Measurements from ENCODE around the gene LAMA4. TPM values are rescaled to one million over a fixed set of nuclear protein-coding genes. Genes with fewer than 3 reads are reported as not detected.

Gene LAMA4
- total RNA-seq, 1 experiment from 2014 or later = 1.1 TPM

DNA sequence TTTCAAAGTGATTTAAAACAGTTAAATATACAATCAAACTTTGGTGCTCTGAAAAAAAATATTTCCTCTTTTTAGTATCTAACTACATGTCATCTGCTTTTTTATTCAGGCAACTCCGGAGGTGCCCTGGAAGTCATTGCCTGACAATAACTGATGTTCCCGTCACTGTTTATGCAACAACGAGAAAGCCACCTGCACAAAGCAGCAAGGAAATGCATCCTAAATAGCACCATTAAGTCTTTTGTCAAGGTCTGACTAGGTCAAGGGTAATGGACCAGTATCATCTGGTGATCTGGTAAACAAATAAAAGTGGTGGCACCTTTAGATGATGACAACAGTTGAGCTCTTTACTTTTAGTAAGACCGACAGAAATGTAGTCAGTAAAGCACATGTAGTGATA lies 153.8 kb downstream of the LAMA4 start:
- Histone ChIP-seq H2BK120ac (ENCODE audit: low read depth, low read length, poor library complexity, severe bottlenecking) (no peak overlapping the region), H3K4me2 (ENCODE audit: insufficient read depth, insufficient read length, low read length) (peak overlapping the region; percentile 26), H3K9ac (ENCODE audit: extremely low read depth, insufficient read length, low read length) (no peak overlapping the region), H3K14ac (ENCODE audit: insufficient read depth, low read length) (no peak overlapping the region), H3K18ac (ENCODE audit: insufficient read length, low read depth, low read length) (no peak overlapping the region), H4K91ac (ENCODE audit: insufficient read length, low read depth, low read length) (no peak overlapping the region), H3K27ac (ENCODE audit: insufficient read length, low read depth, low read length) (peak overlapping the region; percentile 75), H2AK5ac (ENCODE audit: insufficient read length, low read length) (no peak overlapping the region), H3K27me3 (ENCODE audit: insufficient read depth, low read length) (no peaks in the 10 kb centered on the region), H2BK12ac (ENCODE audit: insufficient read length, low read depth, low read length) (no peak overlapping the region), H3K79me2 (ENCODE audit: insufficient read depth, low read length) (no peaks in the 10 kb centered on the region), H3T11ph (ENCODE audit: low read length) (no peak overlapping the region), H3K23ac (ENCODE audit: insufficient read length, low read depth, low read length) (no peak overlapping the region), H2BK5ac (ENCODE audit: insufficient read length, low read length) (no peak overlapping the region), H3K9me3 (ENCODE audit: control insufficient read depth, low read depth, low read length) (no peaks in the 10 kb centered on the region), H2BK15ac (ENCODE audit: low read depth, low read length) (no peak overlapping the region), H3K4ac (ENCODE audit: low read depth, low read length) (no peak overlapping the region), H2AFZ (ENCODE audit: low read length) (no peak overlapping the region), H3K56ac (ENCODE audit: insufficient read length, low read depth, low read length) (no peak overlapping the region), H3K23me2 (ENCODE audit: insufficient read length, low read depth, low read length, poor library complexity, severe bottlenecking) (no peaks in the 10 kb centered on the region), H2BK20ac (ENCODE audit: low read depth, low read length, poor library complexity, severe bottlenecking) (no peak overlapping the region), H3K4me1 (ENCODE audit: insufficient read depth, low read length) (peaks cover 12% of the 10 kb centered on the region), H4K5ac (ENCODE audit: insufficient read length, low read depth, low read length) (no peak overlapping the region), H4K20me1 (ENCODE audit: control insufficient read depth, insufficient read depth, insufficient read length) (no peaks in the 10 kb centered on the region), H4K8ac (replicated peaks; ENCODE audit: insufficient read length, low read depth, low read length) (no peak overlapping the region), H3K79me1 (ENCODE audit: insufficient read depth, low read depth, low read length, poor library complexity, severe bottlenecking) (no peaks in the 10 kb centered on the region)
- Mint-ChIP-seq H3K27ac (0 out of 7 replicates have a peak overlapping the region, but pooled peaks of 1 of the 3 experiments have one; percentile 16), H3K27me3 (ENCODE audit: low read depth) (no peaks in the 10 kb centered on the region), H3K36me3 (ENCODE audit: insufficient read depth in 1 of 3, low read depth in 3 of 3) (peaks cover 0 to 6% (median 4%) of the 10 kb centered on the region in 3 experiments; a peak in 5 of 7 replicates), H3K4me1 (peaks cover 20 to 28% of the 10 kb centered on the region in 2 experiments), H3K4me3 (no peak overlapping the region; a peak in 1 of 5 replicates), H3K9me3 (peaks cover 4 to 5% of the 10 kb centered on the region in 2 experiments; a peak in 4 of 5 replicates)
- TF ChIP-seq, protein P1, sequence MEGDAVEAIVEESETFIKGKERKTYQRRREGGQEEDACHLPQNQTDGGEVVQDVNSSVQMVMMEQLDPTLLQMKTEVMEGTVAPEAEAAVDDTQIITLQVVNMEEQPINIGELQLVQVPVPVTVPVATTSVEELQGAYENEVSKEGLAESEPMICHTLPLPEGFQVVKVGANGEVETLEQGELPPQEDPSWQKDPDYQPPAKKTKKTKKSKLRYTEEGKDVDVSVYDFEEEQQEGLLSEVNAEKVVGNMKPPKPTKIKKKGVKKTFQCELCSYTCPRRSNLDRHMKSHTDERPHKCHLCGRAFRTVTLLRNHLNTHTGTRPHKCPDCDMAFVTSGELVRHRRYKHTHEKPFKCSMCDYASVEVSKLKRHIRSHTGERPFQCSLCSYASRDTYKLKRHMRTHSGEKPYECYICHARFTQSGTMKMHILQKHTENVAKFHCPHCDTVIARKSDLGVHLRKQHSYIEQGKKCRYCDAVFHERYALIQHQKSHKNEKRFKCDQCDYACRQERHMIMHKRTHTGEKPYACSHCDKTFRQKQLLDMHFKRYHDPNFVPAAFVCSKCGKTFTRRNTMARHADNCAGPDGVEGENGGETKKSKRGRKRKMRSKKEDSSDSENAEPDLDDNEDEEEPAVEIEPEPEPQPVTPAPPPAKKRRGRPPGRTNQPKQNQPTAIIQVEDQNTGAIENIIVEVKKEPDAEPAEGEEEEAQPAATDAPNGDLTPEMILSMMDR (conservative IDR thresholded peaks at IDR 0.05) = no peak
- DNase-seq = peak; percentile 45
- no CpG with 5 or more reads among the region's 4 CpGs for WGBS (ENCODE audit: extremely low coverage, insufficient read length, low lambda C conversion rate)
